ENCODE measurements around the gene BCL2L12.
"Not testable (repeated sequence)": the region's sequence is repeated elsewhere in the genome, so short reads cannot be mapped to it uniquely, and the experiment has no call there.

BCL2L12 gene

GRCh38 chr19:49713236-49713845 lies 47.6 kb downstream of the BCL2L12 start:
- no peak for DNase-seq

GRCh38 chr19:49716154-49716553 lies 50.4 kb downstream of the BCL2L12 start:
- no peak for DNase-seq

- DNase-seq, result no peak
These were observed 52.8 kb downstream of the BCL2L12 start for GRCh38 chr19:49718511-49718910.

GRCh38 chr19:49718991-49719390 lies 53.3 kb downstream of the BCL2L12 start:
- DNase-seq, result no peak

GRCh38 chr19:49719420-49719819 lies 53.7 kb downstream of the BCL2L12 start:
- not testable (repeated sequence) for DNase-seq
